KMS-11 (cell line): ENCODE measurements around the gene DSCAM.
"Not testable (repeated sequence)": the region's sequence is repeated elsewhere in the genome, so short reads cannot be mapped to it uniquely, and the experiment has no call there.

Source experiments
- H2AFZ ChIP-seq: fragments of 200-600 bp; sonication (generic); 2 replicates; pipeline ENCODE4 v1.6.1; 2016; ENCODE audit warnings: antibody characterized with exemption, mixed run types, low read depth
- H3K27ac ChIP-seq: fragments of 200-600 bp; sonication (generic); 2 replicates; pipeline ENCODE4 v1.6.1; 2016; ENCODE audit warnings: mild to moderate bottlenecking, mixed run types
- H3K27me3 ChIP-seq: fragments of 200-600 bp; sonication (generic); 2 replicates; pipeline ENCODE4 v1.6.1; 2017; ENCODE audit warnings: mild to moderate bottlenecking, low read depth, mixed run types, moderate library complexity; ENCODE audit not compliant: insufficient read depth
- H3K36me3 ChIP-seq: fragments of 200-600 bp; sonication (generic); 2 replicates; pipeline ENCODE4 v1.6.1; 2017; ENCODE audit warnings: mild to moderate bottlenecking, mixed run types; ENCODE audit not compliant: insufficient read depth
- H3K4me1 ChIP-seq: fragments of 200-600 bp; sonication (generic); 2 replicates; pipeline ENCODE4 v1.6.1; 2016; ENCODE audit warnings: mild to moderate bottlenecking, low read depth, mixed run types; ENCODE audit not compliant: poor library complexity, severe bottlenecking
- H3K4me2 ChIP-seq: fragments of 200-600 bp; sonication (generic); 2 replicates; pipeline ENCODE4 v1.7.0; 2016; ENCODE audit warnings: mild to moderate bottlenecking, mixed run types
- H3K4me3 ChIP-seq: fragments of 200-600 bp; sonication (generic); IDR thresholded peaks from 2 replicates; pipeline ENCODE4 v1.6.1; 2017; ENCODE audit warnings: low read depth, low read length, mixed read lengths; ENCODE audit not compliant: insufficient read depth
- H3K79me2 ChIP-seq: fragments of 200-600 bp; sonication (generic); 2 replicates; pipeline ENCODE4 v1.6.1; 2016; ENCODE audit warnings: low read depth, mixed run types; ENCODE audit not compliant: insufficient read depth
- H3K9ac ChIP-seq: fragments of 200-600 bp; sonication (generic); 2 replicates; pipeline ENCODE4 v1.6.1; 2016; ENCODE audit warnings: mild to moderate bottlenecking, mixed run types
- H4K20me1 ChIP-seq: fragments of 200-600 bp; sonication (generic); 2 replicates; pipeline ENCODE4 v1.6.1; 2016; ENCODE audit warnings: mild to moderate bottlenecking, mixed run types; ENCODE audit not compliant: insufficient read depth
- TF ChIP-seq, protein P1 (sequence below): fragments of 200-600 bp; sonication (generic); conservative IDR thresholded peaks from 2 replicates; pipeline ENCODE4 v1.6.1; 2017; ENCODE audit warnings: low read depth, mild to moderate bottlenecking, antibody characterized with exemption, low read length, moderate library complexity, mixed read lengths

Gene DSCAM, protein sequence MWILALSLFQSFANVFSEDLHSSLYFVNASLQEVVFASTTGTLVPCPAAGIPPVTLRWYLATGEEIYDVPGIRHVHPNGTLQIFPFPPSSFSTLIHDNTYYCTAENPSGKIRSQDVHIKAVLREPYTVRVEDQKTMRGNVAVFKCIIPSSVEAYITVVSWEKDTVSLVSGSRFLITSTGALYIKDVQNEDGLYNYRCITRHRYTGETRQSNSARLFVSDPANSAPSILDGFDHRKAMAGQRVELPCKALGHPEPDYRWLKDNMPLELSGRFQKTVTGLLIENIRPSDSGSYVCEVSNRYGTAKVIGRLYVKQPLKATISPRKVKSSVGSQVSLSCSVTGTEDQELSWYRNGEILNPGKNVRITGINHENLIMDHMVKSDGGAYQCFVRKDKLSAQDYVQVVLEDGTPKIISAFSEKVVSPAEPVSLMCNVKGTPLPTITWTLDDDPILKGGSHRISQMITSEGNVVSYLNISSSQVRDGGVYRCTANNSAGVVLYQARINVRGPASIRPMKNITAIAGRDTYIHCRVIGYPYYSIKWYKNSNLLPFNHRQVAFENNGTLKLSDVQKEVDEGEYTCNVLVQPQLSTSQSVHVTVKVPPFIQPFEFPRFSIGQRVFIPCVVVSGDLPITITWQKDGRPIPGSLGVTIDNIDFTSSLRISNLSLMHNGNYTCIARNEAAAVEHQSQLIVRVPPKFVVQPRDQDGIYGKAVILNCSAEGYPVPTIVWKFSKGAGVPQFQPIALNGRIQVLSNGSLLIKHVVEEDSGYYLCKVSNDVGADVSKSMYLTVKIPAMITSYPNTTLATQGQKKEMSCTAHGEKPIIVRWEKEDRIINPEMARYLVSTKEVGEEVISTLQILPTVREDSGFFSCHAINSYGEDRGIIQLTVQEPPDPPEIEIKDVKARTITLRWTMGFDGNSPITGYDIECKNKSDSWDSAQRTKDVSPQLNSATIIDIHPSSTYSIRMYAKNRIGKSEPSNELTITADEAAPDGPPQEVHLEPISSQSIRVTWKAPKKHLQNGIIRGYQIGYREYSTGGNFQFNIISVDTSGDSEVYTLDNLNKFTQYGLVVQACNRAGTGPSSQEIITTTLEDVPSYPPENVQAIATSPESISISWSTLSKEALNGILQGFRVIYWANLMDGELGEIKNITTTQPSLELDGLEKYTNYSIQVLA (N-terminal part only)

DNA sequence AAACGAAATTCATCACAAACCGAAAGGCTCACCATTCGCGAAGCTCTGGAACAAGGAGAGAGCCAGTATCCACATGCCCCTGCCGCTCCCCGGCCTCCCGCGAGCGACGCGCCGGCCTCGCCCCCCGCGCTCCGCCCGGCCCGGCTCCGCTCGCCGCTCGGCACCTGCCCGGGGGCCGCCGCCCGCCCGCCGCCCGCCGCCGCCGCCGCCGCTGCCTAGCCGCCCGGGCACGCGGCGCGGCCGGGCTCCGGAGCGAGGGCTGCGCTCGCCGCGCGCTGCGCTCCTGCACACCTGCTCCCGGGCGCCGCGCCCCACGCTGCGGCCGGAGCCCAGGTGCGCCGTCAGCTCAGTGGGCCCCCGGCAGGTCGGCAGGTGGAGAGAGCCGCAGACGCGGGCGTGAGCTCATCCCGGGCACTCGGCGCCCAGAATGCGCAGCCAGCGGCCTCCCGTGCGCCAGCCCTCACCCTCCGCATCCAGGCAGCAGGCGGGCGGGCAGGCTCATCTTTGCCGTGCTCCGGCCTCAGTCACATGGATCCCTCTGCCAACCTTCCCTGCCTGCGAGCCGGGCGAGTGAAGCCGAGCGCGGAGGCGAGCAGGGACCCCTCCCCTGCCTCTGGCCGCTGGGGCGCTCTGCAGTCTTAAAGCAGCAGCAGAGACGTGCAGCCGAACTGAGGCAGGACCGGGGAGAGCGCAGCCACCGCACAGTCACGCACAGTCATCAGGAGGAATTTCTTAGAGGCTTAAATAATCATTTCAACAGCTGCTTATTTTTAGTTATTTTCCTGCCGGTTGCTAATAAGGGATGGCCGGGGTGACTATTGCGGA, at the start of gene DSCAM:
Gene DSCAM, minus strand, starts transcription at position 572 of the 825 bp plus-strand sequence. Its CDS starts 497 bp downstream, at position 75.
- no peaks in the 10 kb centered on the region for H3K36me3 ChIP-seq
- no peak within 1 kb of the TSS for H2AFZ ChIP-seq
- no peak within 1 kb of the TSS for H3K4me2 ChIP-seq
- no peaks in the 10 kb centered on the region for H3K27me3 ChIP-seq
- no peak within 1 kb of the TSS for H3K27ac ChIP-seq
- H4K20me1 ChIP-seq: no peaks in the 10 kb centered on the region
- TF ChIP-seq, protein P1, sequence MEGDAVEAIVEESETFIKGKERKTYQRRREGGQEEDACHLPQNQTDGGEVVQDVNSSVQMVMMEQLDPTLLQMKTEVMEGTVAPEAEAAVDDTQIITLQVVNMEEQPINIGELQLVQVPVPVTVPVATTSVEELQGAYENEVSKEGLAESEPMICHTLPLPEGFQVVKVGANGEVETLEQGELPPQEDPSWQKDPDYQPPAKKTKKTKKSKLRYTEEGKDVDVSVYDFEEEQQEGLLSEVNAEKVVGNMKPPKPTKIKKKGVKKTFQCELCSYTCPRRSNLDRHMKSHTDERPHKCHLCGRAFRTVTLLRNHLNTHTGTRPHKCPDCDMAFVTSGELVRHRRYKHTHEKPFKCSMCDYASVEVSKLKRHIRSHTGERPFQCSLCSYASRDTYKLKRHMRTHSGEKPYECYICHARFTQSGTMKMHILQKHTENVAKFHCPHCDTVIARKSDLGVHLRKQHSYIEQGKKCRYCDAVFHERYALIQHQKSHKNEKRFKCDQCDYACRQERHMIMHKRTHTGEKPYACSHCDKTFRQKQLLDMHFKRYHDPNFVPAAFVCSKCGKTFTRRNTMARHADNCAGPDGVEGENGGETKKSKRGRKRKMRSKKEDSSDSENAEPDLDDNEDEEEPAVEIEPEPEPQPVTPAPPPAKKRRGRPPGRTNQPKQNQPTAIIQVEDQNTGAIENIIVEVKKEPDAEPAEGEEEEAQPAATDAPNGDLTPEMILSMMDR: no peak
- H3K9ac ChIP-seq: no peak within 1 kb of the TSS
- H3K4me1 ChIP-seq: peaks cover 7% of the 10 kb centered on the region
- H3K79me2 ChIP-seq: no peaks in the 10 kb centered on the region
- H3K4me3 ChIP-seq: no peak within 1 kb of the TSS

DNA sequence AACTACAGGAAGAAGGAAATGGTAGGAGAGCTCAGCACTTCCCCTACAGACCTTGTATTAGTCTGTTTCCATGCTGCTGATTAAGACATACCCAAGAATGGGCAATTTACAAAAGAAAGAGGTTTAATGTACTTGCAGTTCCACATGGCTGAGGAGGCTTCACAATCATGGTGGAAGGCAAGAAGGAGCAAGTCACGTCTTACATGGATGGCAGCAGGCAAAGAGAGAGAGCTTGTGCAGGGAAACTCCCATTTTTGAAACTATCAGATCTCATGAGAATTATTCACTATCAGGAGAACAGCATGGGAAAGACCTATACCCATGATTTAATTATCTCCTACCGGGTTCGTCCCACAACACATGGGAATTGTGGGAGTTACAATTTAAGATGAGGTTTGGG, 48.7 kb upstream of the DSCAM start:
- not testable (repeated sequence) for H2AFZ ChIP-seq, H3K79me2 ChIP-seq, H3K4me1 ChIP-seq, H3K27me3 ChIP-seq, H3K4me2 ChIP-seq, H3K9ac ChIP-seq, H3K27ac ChIP-seq, H4K20me1 ChIP-seq, H3K4me3 ChIP-seq, H3K36me3 ChIP-seq

DNA sequence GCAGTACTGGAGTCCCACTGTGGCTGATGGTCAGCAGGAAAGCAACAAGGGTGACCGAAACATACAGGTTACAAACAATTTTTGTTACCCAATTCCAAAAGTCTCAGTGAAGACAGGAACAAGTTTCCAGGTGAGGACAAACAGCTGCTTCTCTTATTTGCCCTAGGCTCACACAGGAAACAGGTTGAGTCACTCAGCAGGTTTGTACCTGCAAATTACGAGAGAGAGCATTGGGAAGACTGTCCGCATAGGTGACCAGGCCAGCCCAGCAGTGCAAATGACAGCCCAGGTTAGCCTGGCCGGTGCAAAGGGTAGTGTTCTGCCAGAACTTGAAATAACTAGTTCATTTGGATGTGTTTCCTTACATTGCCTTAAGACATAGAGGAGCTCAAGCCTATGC, 40.0 kb upstream of the DSCAM start:
- H4K20me1 ChIP-seq: no peaks in the 10 kb centered on the region
- H3K4me3 ChIP-seq: no peak overlapping the region
- no peak overlapping the region for H3K9ac ChIP-seq
- no peak overlapping the region for H2AFZ ChIP-seq
- no peak overlapping the region for H3K4me2 ChIP-seq
- no peaks in the 10 kb centered on the region for H3K36me3 ChIP-seq
- H3K4me1 ChIP-seq: no peaks in the 10 kb centered on the region
- TF ChIP-seq, protein P1: no peak
- H3K79me2 ChIP-seq: no peaks in the 10 kb centered on the region
- no peak overlapping the region for H3K27ac ChIP-seq
- H3K27me3 ChIP-seq: no peaks in the 10 kb centered on the region

DNA sequence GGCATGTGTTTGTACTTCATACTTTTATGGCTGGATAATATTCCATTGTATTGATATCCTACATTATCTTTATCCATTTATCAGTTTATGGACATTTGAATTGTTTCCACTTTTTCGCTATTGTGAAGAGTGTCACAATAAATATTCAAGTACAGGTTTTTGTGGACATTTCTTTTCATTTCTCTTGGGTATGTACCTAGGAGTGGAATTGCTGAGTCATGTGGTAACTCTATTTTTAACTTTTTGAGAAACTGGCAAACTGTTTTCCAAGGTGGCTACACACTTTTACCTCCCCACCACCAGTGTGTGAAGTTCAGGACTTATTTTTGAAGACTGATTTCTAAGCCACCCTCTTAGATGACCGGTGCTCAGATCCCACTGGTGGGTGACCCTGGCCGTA, 39.0 kb upstream of the DSCAM start:
- Histone ChIP-seq H3K79me2 (no peaks in the 10 kb centered on the region), H3K4me2 (no peak overlapping the region)

More for the DNA sequence above, 39.0 kb upstream of the DSCAM start:
- Histone ChIP-seq H3K36me3 (no peaks in the 10 kb centered on the region), H4K20me1 (no peaks in the 10 kb centered on the region), H3K27ac (no peak overlapping the region), H2AFZ (no peak overlapping the region), H3K4me1 (no peaks in the 10 kb centered on the region), H3K27me3 (no peaks in the 10 kb centered on the region), H3K4me3 (no peak overlapping the region), H3K9ac (no peak overlapping the region)
- TF ChIP-seq, protein P1: no peak
